K562 (cell line): ENCODE data around the gene MCM7. TPM values are rescaled to one million over a fixed set of nuclear protein-coding genes. Genes with fewer than 3 reads are reported as not detected.

Experiments used
- BCLAF1 ChIP-seq, 2 experiments: fragments of 450-650 bp in 1 of 2; IDR thresholded peaks; 2 replicates each; pipeline ENCODE4 v1.6.1; 2011 to 2017; ENCODE audit warnings: low read depth in 2 of 2, antibody characterized with exemption in 1 of 2, borderline replicate concordance in 1 of 2, low read length in 1 of 2, mild to moderate bottlenecking in 1 of 2, mixed read lengths in 1 of 2; ENCODE audit not compliant: control insufficient read depth in 1 of 2
- CREB3L1 ChIP-seq: fragments of 450-650 bp; IDR thresholded peaks from 2 replicates; pipeline ENCODE4 v1.6.1; 2014; ENCODE audit warnings: low read depth, mild to moderate bottlenecking, moderate library complexity, borderline replicate concordance
- EHMT2 ChIP-seq: fragments of 450-650 bp; IDR thresholded peaks from 2 replicates; pipeline ENCODE4 v1.6.1; 2018; ENCODE audit warnings: antibody characterized with exemption
- ELF1 ChIP-seq: fragments of 200-800 bp; sonication (Bioruptor generic); IDR thresholded peaks from 2 replicates; pipeline ENCODE4 v1.6.1; 2016; ENCODE audit warnings: missing genetic modification characterization, missing compliant biosample characterization
- ERF ChIP-seq: fragments of 450-650 bp; formaldehyde crosslinking; IDR thresholded peaks from 2 replicates; pipeline ENCODE4 v1.4.0; 2020; ENCODE audit warnings: mild to moderate bottlenecking, mixed read lengths
- ETV5 ChIP-seq: sonication (generic); formaldehyde crosslinking; IDR thresholded peaks from 2 replicates; pipeline ENCODE4 v1.4.0; 2020; ENCODE audit warnings: low read depth, mild to moderate bottlenecking, missing genetic modification reagents
- FOXM1 ChIP-seq, 2 experiments: fragments of 450-650 bp in 1 of 2; sonication (generic) in 1 of 2; formaldehyde crosslinking in 1 of 2; IDR thresholded peaks; 2 replicates each; pipeline versions ENCODE4 v1.6.1 to v1.9.0; 2017 to 2022; ENCODE audit warnings: low read depth in 2 of 2, mild to moderate bottlenecking in 2 of 2, missing genetic modification reagents in 1 of 2, moderate library complexity in 1 of 2
- NONO ChIP-seq, 2 experiments: fragments of 200-400 bp in 1 of 2; fragments of 450-650 bp in 1 of 2; formaldehyde crosslinking in 1 of 2; IDR thresholded peaks; 2 replicates each; pipeline ENCODE4 v1.6.1; 2017; ENCODE audit warnings: low read depth in 2 of 2, mild to moderate bottlenecking in 2 of 2, moderate library complexity in 2 of 2, low read length in 1 of 2
- PCBP1 ChIP-seq: fragments of 200-400 bp; formaldehyde crosslinking; IDR thresholded peaks from 2 replicates; pipeline ENCODE4 v1.6.1; 2018; ENCODE audit warnings: mild to moderate bottlenecking, low read depth, low read length; ENCODE audit not compliant: poor library complexity, severe bottlenecking
- PHF20 ChIP-seq: fragments of 450-650 bp; IDR thresholded peaks from 2 replicates; pipeline ENCODE4 v1.6.1; 2018; ENCODE audit not compliant: partially characterized antibody
- POLR3G ChIP-seq: IDR thresholded peaks from 2 replicates; pipeline ENCODE4 v1.6.1; 2011; ENCODE audit not compliant: insufficient read length, insufficient replicate concordance; ENCODE audit errors: extremely low read depth
- UBTF ChIP-seq, 2 experiments: IDR thresholded peaks; 2 replicates each; pipeline ENCODE4 v1.6.1; 2012; ENCODE audit warnings: improper control_type of control experiment in 2 of 2, low read depth in 2 of 2, low read length in 2 of 2, borderline replicate concordance in 1 of 2
- ZC3H11A ChIP-seq: IDR thresholded peaks from 2 replicates; pipeline ENCODE4 v1.6.1; 2012; ENCODE audit warnings: low read depth, low read length, improper control_type of control experiment
- ZNF134 ChIP-seq: fragments of 250-450 bp; sonication (Bioruptor Pico); conservative IDR thresholded peaks from 2 replicates; pipeline ENCODE4 v1.4.0; 2020
- ZNF311 ChIP-seq: fragments of 250-450 bp; sonication (Bioruptor Pico); IDR thresholded peaks from 2 replicates; pipeline ENCODE4 v1.4.0; 2020; ENCODE audit warnings: mild to moderate bottlenecking, moderate library complexity
- ZNF41 ChIP-seq: fragments of 250-450 bp; sonication (Bioruptor Pico); conservative IDR thresholded peaks from 2 replicates; pipeline ENCODE4 v1.4.0; 2020; ENCODE audit warnings: mild to moderate bottlenecking
- ZNF589 ChIP-seq: fragments of 200-800 bp; sonication (Bioruptor generic); IDR thresholded peaks from 2 replicates; pipeline ENCODE4 v1.6.1; 2016; ENCODE audit warnings: low read depth, missing genetic modification characterization, missing compliant biosample characterization
- ZNF780A ChIP-seq: fragments of 250-450 bp; sonication (Bioruptor Pico); IDR thresholded peaks from 2 replicates; pipeline ENCODE4 v1.5.0; 2021; ENCODE audit warnings: mild to moderate bottlenecking
- polyA plus RNA-seq, 8 experiments: library from polyadenylated mRNA; depleted of rRNA in 4 of 8; stranded (reverse) in 5 of 8; unstranded in 3 of 8; fragments of >200 nt; fragmentation: Nextera tagmentation in 2 of 8; fragmentation: Illumina TruSeq in 1 of 8; extraction: Ambion mirVana in 2 of 8; extraction: Trizol in 1 of 8; gene quantifications; 2 replicates each; pipeline versions ENCODE4 v1.2.1 to v1.2.3, GENCODE V29; 2011 to 2014; ENCODE audit warnings: inconsistent platforms in 1 of 8, missing spikeins in 1 of 8
- total RNA-seq, 7 experiments: library from RNA; depleted of rRNA in 6 of 7; stranded (reverse); fragments of >200 nt in 6 of 7; fragmentation: Illumina TruSeq in 2 of 7; extraction: Trizol in 2 of 7; gene quantifications; 2 replicates each; pipeline versions ENCODE4 v1.2.1 to v1.2.3, GENCODE V29; 2011 to 2021; ENCODE audit warnings: low replicate concordance in 1 of 7

The MCM7 gene
- total and polyA plus RNA-seq, 9 of the 15 experiments (the other 6 are each of a cell fraction or from before 2014, with no cell fraction given), result 329 to 856 (median 437) TPM

GRCh38 chr7:100049441-100050291 lies 51.5 kb downstream of the MCM7 start, which contains the start of gene ZSCAN21 (continued):
- peak; percentile 81 for TF ChIP-seq CREB3L1
- no peak for TF ChIP-seq FOXM1 (IDR thresholded peaks at IDR 0.05; ENCODE audit: low read depth)
- TF ChIP-seq FOXM1 (CRISPR knock-in tag; IDR thresholded peaks at IDR 0.05; ENCODE audit: low read depth), result no peak
- 0 out of 2 replicates have a peak, but pooled peaks have one; percentile 21 for TF ChIP-seq ZNF41
- no peak for TF ChIP-seq ZNF589 (CRISPR knock-in tag)
- TF ChIP-seq ELF1 (tag), result peak; percentile 91
- no peak for TF ChIP-seq PCBP1
- TF ChIP-seq BCLAF1 (IDR thresholded peaks at IDR 0.05; ENCODE audit: borderline replicate concordance in 1 of 2, control insufficient read depth in 1 of 2, low read depth in 2 of 2, low read length in 1 of 2), result no peak
- TF ChIP-seq NONO (IDR thresholded peaks at IDR 0.05; ENCODE audit: low read depth in 2 of 2, low read length in 1 of 2), result 0 out of 4 replicates have a peak, but pooled peaks of 1 of the 2 experiments have one; percentile 26
- TF ChIP-seq EHMT2, result peak; percentile 62; the same call in 1 of the 2 replicates
- no peak for TF ChIP-seq ZC3H11A
- peak; percentile 57 for TF ChIP-seq ETV5 (CRISPR knock-in tag)
- TF ChIP-seq ZNF134, result no peak
- TF ChIP-seq POLR3G, result no peak
- TF ChIP-seq UBTF (IDR thresholded peaks at IDR 0.05; ENCODE audit: borderline replicate concordance in 1 of 2, low read depth in 2 of 2, low read length in 2 of 2), result peak; percentile 25 to 59; a peak in 1 of 4 replicates
- no peak for TF ChIP-seq ERF (CRISPR knock-in tag)
- no peak for TF ChIP-seq ZNF311
- TF ChIP-seq ZNF780A, result no peak
- peak; percentile 97 for TF ChIP-seq PHF20
